Activated gamma-delta T cell treated with Interleukin-2 at 50 U/mL for 16 hours (primary cell): Measurements from ENCODE around the gene URGCP.
"Not testable (repeated sequence)": the region's sequence is repeated elsewhere in the genome, so short reads cannot be mapped to it uniquely, and the experiment has no call there.

ENCODE experiments used
- DNase-seq: peaks from one replicate; pipeline ENCODE4 v3.0.0-alpha.2; 2020

The URGCP gene

DNA sequence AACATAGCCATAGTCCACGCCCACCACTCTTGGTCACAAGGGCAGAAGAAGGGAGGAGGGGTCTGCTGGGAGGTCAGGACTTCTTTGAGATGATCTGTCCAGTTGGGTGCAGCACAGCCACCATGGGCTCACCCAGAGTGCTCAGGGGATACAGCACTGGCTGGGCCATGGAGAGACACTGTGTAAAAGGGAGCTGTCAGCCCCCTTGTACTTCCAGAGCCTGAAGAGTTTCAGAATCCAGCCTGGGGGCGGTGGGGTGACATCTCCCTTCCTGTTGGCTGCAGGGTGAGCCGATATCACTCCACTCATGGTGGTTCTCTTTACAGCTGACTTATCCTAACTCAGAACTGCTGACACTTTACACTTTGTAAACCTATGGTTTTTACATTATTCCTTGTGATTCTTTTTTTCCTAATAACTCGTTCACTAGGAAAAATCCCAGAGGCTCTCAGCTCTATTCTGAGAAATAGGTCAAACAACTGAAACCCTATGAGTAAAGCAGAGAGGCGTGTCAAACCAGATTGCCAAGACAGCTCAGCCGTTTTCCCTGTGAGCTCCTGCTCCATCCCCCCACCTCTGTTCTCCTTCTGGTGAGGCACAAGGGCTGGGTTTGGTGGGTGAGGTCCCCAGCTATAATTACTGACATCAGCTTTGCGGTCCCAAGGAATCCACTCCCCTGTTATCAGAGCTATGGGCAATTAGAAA lies 33.8 kb downstream of the URGCP start:
- DNase-seq = no peak

DNA sequence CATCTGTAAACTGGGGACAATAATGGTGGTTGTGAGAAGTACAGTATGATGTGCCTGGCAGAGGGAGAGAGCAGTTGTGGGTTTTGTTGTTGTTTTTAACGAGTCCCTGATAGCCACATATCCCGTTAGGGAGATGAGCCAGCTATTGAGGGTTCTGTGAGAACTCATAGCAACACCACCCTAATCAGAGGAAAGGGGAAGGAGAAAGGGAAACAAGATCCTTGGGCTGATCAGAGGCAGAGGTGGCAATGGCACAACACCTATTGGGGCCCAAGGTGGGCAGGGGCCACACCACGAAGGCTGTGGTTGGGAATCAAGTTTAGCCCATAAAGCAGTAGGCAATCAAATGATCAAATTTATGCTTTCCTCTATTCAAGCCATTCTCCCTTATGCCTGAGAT lies 35.3 kb downstream of the URGCP start:
- no peak for DNase-seq

DNA sequence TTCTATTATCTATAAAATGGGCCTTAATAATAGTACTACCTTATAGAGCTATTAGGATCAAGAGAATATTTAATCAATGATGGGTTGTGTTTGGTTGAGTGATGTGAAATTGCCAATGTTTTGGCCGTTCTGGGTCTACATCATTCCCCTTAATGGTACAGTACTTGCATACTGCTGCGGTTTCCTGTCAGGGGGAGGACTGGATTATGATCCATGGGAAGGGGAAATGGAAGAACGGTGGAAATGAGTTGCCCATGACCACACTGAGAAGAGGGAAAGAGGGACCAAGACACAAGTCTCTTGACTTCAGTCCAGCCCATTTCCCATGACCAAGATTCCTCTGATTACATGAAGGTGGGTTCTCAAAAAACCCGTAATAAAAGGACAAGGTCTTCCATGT lies 36.1 kb downstream of the URGCP start:
- no peak for DNase-seq

DNA sequence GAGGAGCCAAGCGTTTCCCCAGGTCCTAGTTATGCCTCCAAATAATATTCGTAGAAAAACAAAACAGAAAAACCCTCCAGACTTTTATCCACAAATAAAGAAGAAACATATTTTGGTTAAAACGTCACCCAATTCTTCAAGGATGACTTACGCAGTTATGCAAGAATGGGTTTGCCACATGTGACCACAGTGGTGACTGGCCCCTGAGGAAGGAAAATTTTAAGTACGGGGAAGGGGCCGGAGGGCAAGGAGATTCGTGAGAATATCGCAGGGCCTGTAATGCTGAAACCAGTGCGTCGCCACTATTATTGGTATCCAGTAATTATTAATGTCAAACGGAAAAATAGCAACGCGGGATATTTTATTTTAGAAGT lies 36.5 kb downstream of the URGCP start:
- no peak for DNase-seq

DNA sequence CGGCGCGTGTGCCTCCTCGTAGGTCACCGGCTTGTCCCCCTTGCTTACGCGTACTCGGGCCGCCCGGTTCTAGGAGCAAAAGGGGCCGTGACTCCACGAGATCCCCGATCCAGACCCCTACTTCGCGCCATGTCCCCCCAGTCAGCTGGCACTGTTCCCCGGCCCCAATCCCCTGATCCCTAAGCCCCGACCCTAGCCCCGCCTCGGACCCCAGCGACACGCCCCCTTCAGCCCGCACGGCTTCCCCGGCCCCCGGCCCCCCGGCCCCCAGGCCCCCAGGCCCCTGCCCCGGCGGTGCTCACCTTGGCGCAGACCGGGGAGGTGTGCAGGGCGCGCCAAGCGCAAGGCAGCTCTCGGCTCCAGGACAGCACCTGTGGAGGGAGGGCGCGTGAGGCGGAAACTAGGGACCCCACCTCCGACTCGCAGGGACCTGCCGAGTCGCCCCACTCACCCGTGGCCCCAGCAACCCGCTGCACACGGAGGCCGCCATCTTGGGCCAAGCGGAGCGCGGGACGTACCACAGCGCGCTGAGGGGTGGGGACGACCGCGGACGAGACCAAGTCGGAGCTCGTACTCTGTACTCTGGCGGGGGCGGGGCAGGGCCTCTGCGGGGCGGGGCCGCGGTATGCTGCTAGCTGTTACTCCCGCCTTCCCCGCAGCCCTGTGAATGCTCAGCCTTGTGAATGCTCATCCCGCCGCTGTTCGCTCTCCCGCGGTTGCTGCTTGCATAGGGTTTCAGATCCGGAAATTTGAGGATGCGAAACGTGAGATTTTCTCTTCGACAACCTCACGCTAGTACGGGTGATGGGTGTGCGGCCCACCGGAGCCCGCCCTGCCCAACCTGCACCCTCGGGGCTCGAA lies 37.2 kb downstream of the URGCP start, which contains the start of gene MRPS24:
Gene MRPS24 (minus strand): TSS at position 512 of the 861 bp plus-strand sequence. CDS start 22 bp downstream, at position 490.
- DNase-seq = peak; percentile 93

DNA sequence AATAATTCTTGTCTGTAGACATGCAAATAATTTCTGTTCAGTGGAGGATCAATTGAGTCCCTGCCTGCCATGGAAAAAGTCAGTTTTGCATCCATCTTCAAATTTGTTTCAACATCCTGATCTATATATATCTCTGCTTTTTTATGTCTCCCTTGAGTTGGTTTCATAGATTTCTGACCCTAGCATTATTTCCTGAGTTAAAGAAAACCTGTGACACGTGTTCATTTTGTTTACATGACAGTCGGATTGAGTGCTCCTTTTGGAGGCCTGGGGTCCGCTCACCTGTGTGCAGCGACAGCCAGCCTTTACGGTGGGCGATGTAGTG lies 37.8 kb downstream of the URGCP start:
- DNase-seq = no peak

DNA sequence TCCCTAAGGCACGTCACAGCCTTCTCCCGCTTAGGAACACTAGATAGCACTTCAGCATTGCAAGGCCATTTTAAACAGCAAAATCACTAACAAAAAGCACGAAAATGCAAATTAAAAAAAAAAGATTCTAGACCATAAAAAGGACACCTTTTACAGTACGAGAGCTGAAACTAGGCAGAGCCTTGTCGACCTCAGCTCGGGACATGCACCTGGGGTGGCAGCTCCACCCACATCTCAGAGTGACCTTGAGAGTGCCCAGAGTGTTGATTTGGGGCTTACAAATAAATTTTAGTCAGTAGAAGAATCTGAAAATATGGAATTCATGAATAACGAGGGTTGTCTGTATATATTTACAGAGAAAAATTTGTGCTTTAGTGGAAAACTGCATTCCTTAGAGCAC lies 38.2 kb downstream of the URGCP start:
- DNase-seq = no peak

DNA sequence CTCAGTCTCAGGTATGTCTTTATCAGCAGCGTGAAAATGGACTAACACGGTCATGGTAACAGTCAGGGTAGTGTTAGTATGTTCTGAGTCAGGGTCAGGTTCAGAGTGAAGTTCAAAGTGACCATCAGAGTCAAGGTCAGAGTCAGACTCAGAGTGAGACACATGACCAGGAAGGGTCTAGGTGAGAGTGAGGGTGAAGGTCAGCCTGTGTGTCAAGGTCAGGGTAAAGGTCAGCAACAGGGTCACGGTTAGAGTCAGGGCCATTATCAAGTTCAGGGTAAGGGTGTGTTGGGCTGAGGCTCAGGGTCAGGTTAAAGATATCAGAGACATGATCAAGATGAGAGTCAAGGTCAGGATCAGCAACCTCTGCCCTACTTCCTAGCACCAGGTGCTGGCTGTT lies 41.1 kb downstream of the URGCP start:
- no peak for DNase-seq

DNA sequence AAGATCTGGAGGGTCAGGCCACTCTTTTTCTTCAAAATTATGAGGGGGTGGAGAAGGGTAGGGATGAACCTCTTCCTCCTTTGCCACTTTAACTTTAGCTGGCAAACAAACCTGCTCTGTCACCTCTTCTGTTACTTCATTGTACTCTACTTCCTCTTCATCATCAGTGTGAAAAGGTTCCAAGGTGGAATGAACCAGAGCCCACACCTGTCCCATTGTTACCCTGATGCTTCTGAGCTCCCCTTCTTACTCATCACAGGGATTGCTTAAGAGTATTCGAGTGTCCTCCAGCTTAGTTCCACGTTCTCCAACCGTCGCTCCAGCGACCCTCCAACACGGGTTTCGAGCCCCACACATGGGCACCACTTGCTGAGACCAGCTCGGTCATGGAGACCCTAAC lies 42.3 kb downstream of the URGCP start:
- no peak for DNase-seq

DNA sequence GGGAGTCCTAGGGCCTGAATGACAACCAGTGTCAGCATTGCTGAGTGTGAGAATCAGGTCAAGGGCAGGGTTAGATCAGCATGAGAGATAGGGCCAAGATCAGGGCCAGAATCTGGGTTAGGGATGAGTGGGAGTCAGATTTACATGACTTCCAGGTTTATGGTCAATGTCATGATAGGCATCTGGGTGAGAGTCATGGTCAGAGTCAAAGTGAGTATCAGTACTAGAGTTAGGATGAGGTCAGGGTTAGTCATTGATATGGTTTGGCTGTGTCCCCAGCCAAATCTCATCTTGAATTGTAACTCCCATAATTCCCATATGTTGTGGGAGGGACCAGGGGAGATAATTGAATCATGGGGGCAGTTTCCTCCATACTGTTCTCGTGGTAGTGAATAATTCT lies 49.4 kb downstream of the URGCP start:
- DNase-seq = no peak

DNA sequence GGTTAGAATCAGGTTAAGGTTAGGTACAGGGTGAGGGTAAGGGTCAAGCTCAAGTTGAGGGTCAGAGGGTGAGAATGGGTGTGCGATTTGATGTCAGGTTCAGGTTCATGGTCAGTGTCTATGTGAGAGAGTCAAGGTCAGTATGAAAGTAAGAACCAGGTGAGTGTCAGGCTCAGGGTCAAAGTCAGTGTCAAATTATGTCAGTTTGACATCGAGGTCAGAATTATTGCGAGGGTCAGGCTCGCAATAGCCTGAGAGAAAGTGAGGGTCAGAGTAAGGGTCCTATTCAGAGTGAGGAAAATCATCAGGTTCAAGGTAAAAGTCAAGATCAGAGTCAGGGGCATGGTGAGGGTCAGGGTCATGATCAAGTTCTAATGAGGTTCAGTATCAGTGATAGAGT lies 50.1 kb downstream of the URGCP start:
- no peak for DNase-seq

DNA sequence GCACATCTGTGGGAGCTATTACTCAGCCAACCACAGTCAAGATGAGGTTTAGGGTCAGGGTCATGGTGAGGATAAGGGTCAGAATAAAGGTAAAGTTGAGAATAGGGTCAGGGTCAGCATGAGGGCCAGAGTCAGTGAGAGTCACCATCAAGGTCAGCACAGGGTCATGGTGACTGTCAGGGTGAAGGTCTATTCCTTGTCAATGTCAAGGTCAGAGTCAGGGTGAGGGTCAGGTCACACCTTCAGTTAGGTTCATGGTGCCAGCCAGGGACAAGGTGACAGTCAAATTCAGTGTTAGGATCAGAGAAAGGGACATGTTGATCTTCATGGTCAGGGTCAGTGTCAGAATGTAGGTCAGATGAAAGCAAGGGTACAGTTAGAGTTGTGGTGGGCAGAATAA lies 51.2 kb downstream of the URGCP start:
- DNase-seq = no peak

DNA sequence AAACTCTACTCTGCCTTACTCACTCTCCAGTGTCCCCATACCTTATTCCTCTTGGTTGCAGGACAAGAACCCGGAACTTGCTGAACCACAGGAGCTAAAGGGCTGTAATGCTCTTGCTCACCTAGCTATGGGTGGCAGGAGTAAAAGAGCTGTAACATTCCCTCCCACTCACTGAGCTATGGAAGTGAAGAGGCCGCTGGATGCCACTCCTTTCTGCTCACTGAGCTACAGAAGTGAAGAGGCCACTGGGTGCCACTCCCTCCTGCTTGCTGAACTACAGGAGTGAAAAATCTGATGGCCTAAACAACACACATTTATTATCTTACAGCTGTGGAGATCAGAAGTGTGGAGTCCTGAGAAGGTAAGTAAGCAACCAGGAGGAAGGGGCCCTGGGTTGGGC lies 54.6 kb downstream of the URGCP start:
- DNase-seq = no peak

DNA sequence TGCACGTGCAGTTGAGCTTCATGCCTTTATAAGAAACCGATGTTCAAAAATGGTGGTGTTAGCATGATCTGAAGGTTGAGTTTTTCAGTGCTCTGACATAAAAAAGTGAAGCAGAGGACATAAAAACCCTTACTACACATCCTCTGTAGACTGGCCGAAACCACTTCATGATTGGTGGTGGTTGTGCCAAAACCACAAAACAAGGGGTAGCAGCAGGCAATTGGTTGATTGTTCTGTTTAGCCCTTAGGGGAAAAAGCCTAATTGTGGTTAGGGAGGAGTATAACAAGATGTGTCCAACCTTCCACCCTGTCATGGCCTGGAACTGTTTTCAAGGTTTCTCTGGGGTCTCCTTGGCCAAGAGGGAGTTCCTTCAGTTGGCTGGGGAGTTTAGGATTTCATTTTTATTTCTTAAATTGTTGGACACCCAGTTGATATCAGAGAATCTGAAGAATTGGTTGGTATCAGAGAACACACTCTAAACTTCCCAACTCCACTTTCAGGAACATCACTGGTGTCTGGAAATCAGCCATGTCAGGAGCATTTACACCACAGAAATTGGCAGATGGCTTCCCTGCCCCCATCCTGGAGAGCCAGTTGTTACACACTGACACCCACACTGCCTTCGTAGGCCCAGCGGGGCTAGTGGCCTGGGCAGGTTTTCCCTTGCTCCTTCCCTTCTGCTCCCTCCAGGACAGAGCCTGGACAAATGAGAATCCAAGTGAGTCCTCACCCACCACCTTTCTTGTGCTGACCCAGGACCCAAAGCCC lies 55.9 kb downstream of the URGCP start:
- no peak for DNase-seq

DNA sequence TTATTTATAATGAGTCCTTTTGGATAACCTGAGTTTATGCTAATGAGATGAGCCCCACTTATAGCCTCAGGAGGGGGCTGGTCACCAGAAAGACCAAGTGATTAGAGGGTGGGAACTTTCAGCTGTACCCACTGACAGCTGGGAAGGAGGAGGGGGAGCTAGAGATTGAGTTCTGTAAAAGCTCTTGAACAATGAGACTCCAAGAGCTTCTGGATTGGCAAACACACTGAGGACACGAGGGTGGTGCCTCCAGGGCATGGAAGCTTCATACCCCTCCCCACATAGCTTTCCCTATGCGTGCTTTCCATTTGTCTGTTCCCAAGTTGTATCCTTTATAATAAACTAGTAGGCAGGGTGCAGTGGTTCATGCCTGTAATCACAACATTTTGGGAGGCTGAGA lies 57.3 kb downstream of the URGCP start:
- DNase-seq = no peak

DNA sequence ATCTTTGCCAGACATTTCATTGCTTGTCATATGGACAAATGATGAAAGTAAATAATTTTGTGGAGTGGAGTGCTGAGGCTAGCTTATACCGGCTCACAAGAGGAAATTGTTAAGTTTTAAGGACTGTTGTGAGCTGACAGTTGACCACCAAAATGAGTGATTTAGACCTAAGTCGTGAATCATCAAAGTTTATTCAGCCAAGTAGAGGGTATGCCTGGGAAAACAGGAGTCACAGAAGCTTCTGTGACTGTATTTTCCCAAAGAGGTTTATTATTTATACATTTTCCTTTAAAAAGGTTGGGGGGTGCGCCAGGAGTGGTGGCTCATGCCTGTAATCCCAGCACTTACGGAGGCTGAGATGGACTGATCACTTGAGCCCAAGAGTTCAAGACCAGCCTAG lies 58.9 kb downstream of the URGCP start:
- DNase-seq = no peak

DNA sequence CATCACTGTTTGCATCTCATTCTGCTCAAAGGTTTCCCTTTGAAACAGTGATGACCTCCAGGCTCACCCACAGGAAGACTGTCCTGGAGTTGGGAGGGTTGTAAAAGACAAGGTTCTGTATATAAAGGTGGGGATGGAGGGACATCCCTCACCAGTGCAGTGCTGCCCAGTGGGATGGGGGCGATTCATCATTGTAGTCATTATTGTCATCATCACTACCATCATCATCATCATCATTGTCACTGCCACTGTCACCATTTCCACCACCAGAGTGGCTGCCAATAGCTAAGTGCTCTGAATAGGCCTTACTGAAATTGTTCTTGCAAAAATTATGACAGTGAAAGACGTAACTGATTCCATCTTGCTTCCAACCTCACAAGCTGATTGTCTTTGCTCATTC lies 61.7 kb downstream of the URGCP start:
- DNase-seq = no peak

DNA sequence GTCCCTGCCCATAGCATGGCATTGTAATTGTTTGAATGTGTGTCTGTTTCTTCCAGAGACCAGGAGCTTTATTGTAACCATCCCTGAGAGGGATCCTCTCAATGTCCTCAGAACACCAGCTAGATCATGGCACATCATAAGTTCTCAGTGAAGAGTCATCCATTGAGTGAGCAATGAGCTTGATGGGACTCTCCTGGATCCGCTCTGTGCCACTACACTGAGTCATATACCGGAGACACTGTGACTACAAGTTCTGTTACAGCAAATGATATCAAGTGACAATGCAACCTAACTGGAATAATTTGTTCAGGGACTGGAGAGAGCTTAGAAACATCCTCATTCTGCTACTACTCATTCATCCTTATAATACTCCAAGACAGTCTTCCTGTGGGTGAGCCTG lies 62.1 kb downstream of the URGCP start:
- DNase-seq = no peak

DNA sequence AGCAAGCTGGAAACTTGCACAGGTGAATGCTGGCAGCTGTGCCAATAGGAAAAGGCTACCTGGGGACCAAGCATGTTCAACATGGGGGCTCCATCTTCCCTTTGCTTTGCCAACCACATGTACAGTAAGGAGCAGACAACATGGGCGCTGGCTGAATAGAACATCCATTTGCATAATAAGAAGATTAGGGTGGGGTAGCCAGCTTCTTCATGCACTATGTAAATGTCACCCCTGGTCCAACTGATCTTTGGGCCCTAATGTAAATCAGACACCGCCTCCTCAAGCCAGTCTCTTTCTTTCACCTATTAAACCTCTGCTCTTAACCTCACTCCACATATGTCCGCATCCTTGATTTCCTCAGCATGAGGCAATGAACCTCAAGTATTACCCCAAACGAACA lies 63.1 kb downstream of the URGCP start:
- DNase-seq = no peak

DNA sequence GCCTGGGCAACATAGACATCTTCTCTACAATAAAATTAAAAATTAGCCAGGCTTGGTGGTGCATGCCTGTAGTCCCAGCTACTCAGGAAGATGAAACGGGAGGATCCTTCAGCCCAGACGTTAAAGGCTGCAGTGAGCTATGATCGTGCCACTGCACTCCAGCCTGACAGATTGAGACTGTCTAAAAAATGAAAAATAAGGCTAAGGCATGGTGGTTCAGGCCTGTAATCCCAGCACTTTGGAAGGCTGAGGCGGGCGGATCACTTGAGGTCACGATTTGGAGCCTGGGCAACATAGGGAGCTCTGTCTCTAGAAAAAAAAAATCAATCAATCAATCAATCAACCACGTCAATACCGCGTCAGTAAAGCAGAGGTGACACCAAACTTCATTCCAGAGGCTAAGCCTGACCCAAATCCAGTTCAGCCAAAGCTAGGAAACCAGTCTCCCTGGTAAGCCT lies 68.2 kb downstream of the URGCP start:
- no peak for DNase-seq

DNA sequence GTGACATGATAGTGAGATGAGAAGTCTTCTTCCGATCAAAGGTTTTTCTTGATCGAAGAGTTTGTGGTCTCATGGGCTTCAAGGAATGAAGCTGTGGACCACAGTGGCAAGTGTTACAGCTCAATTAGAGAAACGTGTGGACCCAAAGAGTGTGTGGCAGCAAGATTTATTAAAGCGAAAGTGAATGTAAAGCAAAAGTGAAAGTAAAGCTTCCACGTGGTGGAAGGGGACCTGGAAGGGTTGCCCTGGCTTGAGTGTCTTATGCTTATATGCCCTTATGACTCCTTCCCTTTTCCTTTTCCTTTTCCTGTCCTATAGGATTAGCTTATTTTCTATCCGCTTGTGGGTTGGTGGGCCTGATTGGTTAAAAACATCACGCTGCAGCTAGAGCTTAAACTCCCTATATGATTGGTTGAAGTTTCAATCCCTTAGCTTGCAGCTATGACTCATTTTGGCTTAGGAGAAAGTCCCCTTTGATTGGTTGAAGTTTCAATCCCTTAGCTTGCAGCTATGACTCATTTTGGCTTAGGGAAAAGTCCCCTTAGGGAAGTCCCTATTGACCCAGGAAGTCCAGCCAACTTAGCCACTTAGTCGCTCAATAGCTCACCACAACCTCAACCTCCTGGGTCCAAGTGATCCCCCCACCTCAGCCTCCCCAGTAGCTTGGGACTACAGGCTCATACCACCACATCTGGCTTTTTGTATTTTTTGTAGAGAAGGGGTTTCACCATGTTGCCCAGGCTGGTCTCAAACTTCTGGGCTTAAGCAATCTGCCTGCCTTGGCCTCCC lies 71.7 kb downstream of the URGCP start:
- no peak for DNase-seq

DNA sequence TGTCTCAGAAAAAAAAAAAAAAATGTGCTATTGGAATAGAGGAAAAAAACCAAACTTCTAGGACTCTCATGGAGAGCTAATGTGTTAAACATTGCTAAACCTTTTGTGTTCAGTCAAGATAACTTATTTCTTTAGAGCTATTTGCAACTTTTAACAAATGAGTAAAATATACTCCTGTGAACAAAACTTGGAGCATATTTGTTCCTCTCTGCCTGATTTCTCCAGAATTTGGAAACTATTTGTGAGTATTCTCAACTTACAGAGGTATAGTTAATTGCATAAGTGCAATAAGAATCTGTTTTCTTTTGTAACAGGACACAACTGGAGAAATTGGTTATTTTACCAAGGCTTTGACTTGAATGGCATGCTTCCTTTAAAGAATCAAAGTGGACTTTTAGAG lies 75.5 kb downstream of the URGCP start:
- DNase-seq = not testable (repeated sequence)
